ENCODE results near the gene TMC8. TPM values are rescaled to one million over a fixed set of nuclear protein-coding genes. Genes with fewer than 3 reads are reported as not detected.

The TMC8 gene
- polyA plus RNA-seq, 1 donor from 2014 or later: 0.41 TPM

- H3K36me3 ChIP-seq (ENCODE audit: insufficient read depth, low read length): peaks cover 14% of the 10 kb centered on the region
- H3K9ac ChIP-seq (ENCODE audit: low read length): no peak overlapping the region
- H3F3A ChIP-seq (ENCODE audit: insufficient read depth, low read length, poor library complexity, severe bottlenecking): no peaks in the 10 kb centered on the region
Observed at GRCh38 chr17:78086740-78087139, 43.8 kb upstream of the TMC8 start.

GRCh38 chr17:78088529-78088928, 42.0 kb upstream of the TMC8 start:
- Histone ChIP-seq H3K79me2 (replicated peaks; ENCODE audit: insufficient read depth, low read length) (no peaks in the 10 kb centered on the region), H2AFZ (ENCODE audit: low read depth, low read length) (no peak overlapping the region), H3K4me2 (ENCODE audit: low read length) (no peak overlapping the region), H3F3A (ENCODE audit: insufficient read depth, low read length, poor library complexity, severe bottlenecking) (no peaks in the 10 kb centered on the region), H3K27ac (ENCODE audit: low read length) (no peak overlapping the region), H3K9me2 (ENCODE audit: insufficient read depth, low read length) (no peaks in the 10 kb centered on the region), H3K27me3 (ENCODE audit: insufficient read depth, low read depth, low read length) (no peaks in the 10 kb centered on the region), H3K4me3 (ENCODE audit: low read length) (no peak overlapping the region), H3K36me3 (ENCODE audit: insufficient read depth, low read length) (peaks cover 23% of the 10 kb centered on the region), H4K20me1 (ENCODE audit: insufficient read depth) (no peaks in the 10 kb centered on the region), H3K9ac (ENCODE audit: low read length) (no peak overlapping the region), H3K9me3 (ENCODE audit: low read length) (no peaks in the 10 kb centered on the region)
- no peak for TF ChIP-seq CTCF (IDR thresholded peaks at IDR 0.05; ENCODE audit: poor library complexity, severe bottlenecking)
- no peak for TF ChIP-seq RAD21 (conservative IDR thresholded peaks at IDR 0.05)
- no peak for TF ChIP-seq REST (IDR thresholded peaks at IDR 0.05; ENCODE audit: borderline replicate concordance)
- TF ChIP-seq TAF1 (IDR thresholded peaks at IDR 0.05; ENCODE audit: low read depth): no peak
- TF ChIP-seq POLR2AphosphoS5 (IDR thresholded peaks at IDR 0.05): no peak
- no peak for TF ChIP-seq SMC3 (conservative IDR thresholded peaks at IDR 0.05; ENCODE audit: poor library complexity)
- TF ChIP-seq EP300 (conservative IDR thresholded peaks at IDR 0.05; ENCODE audit: poor library complexity, severe bottlenecking): no peak
- no peak for TF ChIP-seq EZH2 (IDR thresholded peaks at IDR 0.05; ENCODE audit: borderline replicate concordance, insufficient read depth, low read length, poor library complexity, severe bottlenecking)
- TF ChIP-seq MXI1 (conservative IDR thresholded peaks at IDR 0.05; ENCODE audit: poor library complexity, severe bottlenecking): no peak

More at GRCh38 chr17:78086740-78087139, 43.8 kb upstream of the TMC8 start:
- no peak for TF ChIP-seq MXI1 (conservative IDR thresholded peaks at IDR 0.05; ENCODE audit: poor library complexity, severe bottlenecking)
- no peak for TF ChIP-seq TAF1 (IDR thresholded peaks at IDR 0.05; ENCODE audit: low read depth)
- TF ChIP-seq POLR2AphosphoS5 (IDR thresholded peaks at IDR 0.05): no peak
- Histone ChIP-seq H3K4me2 (ENCODE audit: low read length) (no peak overlapping the region), H3K27me3 (ENCODE audit: insufficient read depth, low read depth, low read length) (no peaks in the 10 kb centered on the region), H4K20me1 (ENCODE audit: insufficient read depth) (no peaks in the 10 kb centered on the region), H3K9me3 (ENCODE audit: low read length) (no peaks in the 10 kb centered on the region), H3K9me2 (ENCODE audit: insufficient read depth, low read length) (no peaks in the 10 kb centered on the region), H2AFZ (ENCODE audit: low read depth, low read length) (no peak overlapping the region), H3K79me2 (replicated peaks; ENCODE audit: insufficient read depth, low read length) (no peaks in the 10 kb centered on the region), H3K4me3 (ENCODE audit: low read length) (no peak overlapping the region), H3K27ac (ENCODE audit: low read length) (no peak overlapping the region)

Data from neural cell (in vitro differentiated cells).